SU-DHL-6 (cell line): ENCODE data around the gene ARAP1.

Source experiments
- H2AFZ ChIP-seq: fragments of 200-600 bp; sonication (generic); 2 replicates; pipeline ENCODE4 v1.6.1; 2014; ENCODE audit warnings: low read depth, mild to moderate bottlenecking, moderate library complexity, mixed read lengths, antibody characterized with exemption, low read length; ENCODE audit not compliant: severe bottlenecking
- H3F3A ChIP-seq: fragments of 200-600 bp; shearing (Covaris generic); 2 replicates; pipeline ENCODE4 v1.6.0; 2016; ENCODE audit warnings: antibody characterized with exemption, mild to moderate bottlenecking; ENCODE audit not compliant: insufficient read depth
- H3K27ac ChIP-seq: fragments of 200-600 bp; sonication (generic); 2 replicates; pipeline ENCODE4 v1.5.1; 2016; ENCODE audit warnings: low read depth, mild to moderate bottlenecking, low read length, moderate library complexity, mixed read lengths
- H3K27me3 ChIP-seq: fragments of 200-600 bp; sonication (generic), shearing (Covaris generic); 2 replicates; pipeline ENCODE4 v1.6.0; 2014; ENCODE audit warnings: mild to moderate bottlenecking, low read length
- H3K36me3 ChIP-seq: fragments of 200-600 bp; sonication (generic); 2 replicates; pipeline ENCODE4 v1.6.1; 2014; ENCODE audit warnings: mild to moderate bottlenecking, low read length, mixed read lengths
- H3K4me2 ChIP-seq: fragments of 300-600, 200-600 bp; shearing (Covaris generic), sonication (generic); 2 replicates; pipeline ENCODE4 v1.6.0; 2014; ENCODE audit warnings: low read length, low read depth, mild to moderate bottlenecking; ENCODE audit not compliant: poor library complexity, severe bottlenecking
- H3K4me3 ChIP-seq: fragments of 200-600 bp; sonication (generic); 2 replicates; pipeline ENCODE4 v1.5.1; 2014; ENCODE audit warnings: antibody characterized with exemption, low read length, mild to moderate bottlenecking, mixed read lengths; ENCODE audit not compliant: insufficient read depth, poor library complexity, severe bottlenecking
- H3K79me2 ChIP-seq: fragments of 200-600 bp; sonication (generic); 2 replicates; pipeline ENCODE4 v1.6.1; 2014; ENCODE audit warnings: mild to moderate bottlenecking, low read length, moderate library complexity; ENCODE audit not compliant: insufficient read depth
- H3K9ac ChIP-seq: fragments of 200-600 bp; sonication (generic); 2 replicates; pipeline ENCODE4 v1.7.0; 2014; ENCODE audit warnings: mild to moderate bottlenecking, low read length
- H3K9me2 ChIP-seq: fragments of 200-600 bp; sonication (generic); replicated peaks from 2 replicates; pipeline ENCODE4 v1.6.1; 2014; ENCODE audit warnings: low read length; ENCODE audit not compliant: insufficient read depth
- H3K9me3 ChIP-seq: fragments of 200-600 bp; sonication (generic); 2 replicates; pipeline ENCODE4 v1.6.1; 2014; ENCODE audit warnings: low read length, mixed read lengths; ENCODE audit not compliant: insufficient read depth
- H4K20me1 ChIP-seq: fragments of 200-600 bp; sonication (generic); 2 replicates; pipeline ENCODE4 v1.6.1; 2014; ENCODE audit warnings: low read depth, mild to moderate bottlenecking, antibody characterized with exemption, low read length, moderate library complexity, mixed read lengths
- CTCF ChIP-seq: fragments of 200-600 bp; sonication (generic); IDR thresholded peaks from one replicate; pipeline ENCODE4 v1.5.1; 2017; ENCODE audit warnings: antibody characterized with exemption, mild to moderate bottlenecking, low read length, moderate library complexity; ENCODE audit not compliant: insufficient read depth, poor library complexity, severe bottlenecking
- EZH2phosphoT487 ChIP-seq: fragments of 200-600 bp; sonication (generic), shearing (Covaris generic); conservative IDR thresholded peaks from 2 replicates; pipeline ENCODE4 v1.6.1; 2018; ENCODE audit warnings: mild to moderate bottlenecking, antibody characterized with exemption, low read length, moderate library complexity, mixed read lengths

The ARAP1 gene

GRCh38 chr11:72652133-72652532 is 100.1 kb downstream of the ARAP1 start:
- Histone ChIP-seq H3K9me3 (no peaks in the 10 kb centered on the region), H3K9me2 (no peaks in the 10 kb centered on the region), H3K36me3 (no peaks in the 10 kb centered on the region), H3K4me3 (no peak overlapping the region), H4K20me1 (no peaks in the 10 kb centered on the region), H2AFZ (no peak overlapping the region), H3K27me3 (no peaks in the 10 kb centered on the region), H3K4me2 (no peak overlapping the region), H3K27ac (no peak overlapping the region), H3F3A (no peaks in the 10 kb centered on the region), H3K9ac (no peak overlapping the region), H3K79me2 (no peaks in the 10 kb centered on the region)
- TF ChIP-seq CTCF = no peak
- TF ChIP-seq EZH2phosphoT487 = no peak

GRCh38 chr11:72649215-72649976 is 102.8 kb downstream of the ARAP1 start:
- no peaks in the 10 kb centered on the region for H3K36me3 ChIP-seq
- no peaks in the 10 kb centered on the region for H3K9me2 ChIP-seq
- H3K27ac ChIP-seq = no peak overlapping the region
- no peaks in the 10 kb centered on the region for H3K27me3 ChIP-seq
- no peaks in the 10 kb centered on the region for H3K9me3 ChIP-seq
- no peaks in the 10 kb centered on the region for H3K79me2 ChIP-seq
- H2AFZ ChIP-seq = no peak overlapping the region
- H3F3A ChIP-seq = no peaks in the 10 kb centered on the region
- H3K9ac ChIP-seq = no peak overlapping the region
- H3K4me2 ChIP-seq = no peak overlapping the region
- no peaks in the 10 kb centered on the region for H4K20me1 ChIP-seq
- no peak for TF ChIP-seq CTCF
- no peak for TF ChIP-seq EZH2phosphoT487
- no peak overlapping the region for H3K4me3 ChIP-seq

- Histone ChIP-seq H3K79me2 (no peaks in the 10 kb centered on the region), H3K4me2 (no peak overlapping the region), H3K4me3 (no peak overlapping the region), H3K9me3 (no peaks in the 10 kb centered on the region), H2AFZ (no peak overlapping the region), H3K9me2 (no peaks in the 10 kb centered on the region), H3K9ac (no peak overlapping the region), H3K36me3 (no peaks in the 10 kb centered on the region), H4K20me1 (no peaks in the 10 kb centered on the region), H3K27me3 (no peaks in the 10 kb centered on the region), H3K27ac (no peak overlapping the region), H3F3A (no peaks in the 10 kb centered on the region)
- no peak for TF ChIP-seq CTCF
- no peak for TF ChIP-seq EZH2phosphoT487
These were observed 103.6 kb downstream of the ARAP1 start for GRCh38 chr11:72648384-72649136.
